T47D (cell line): Measurements from ENCODE around the gene KLF13.
A peak's percentile ranks its signal among the peaks of the same experiment; 100 is the strongest.

Experiments used
- DNase-seq, 2 experiments: peaks; one replicate each; pipeline versions ENCODE4 v3.0.0 to v3.0.0-alpha.2; 2011 to 2012; ENCODE audit warnings: low read depth in 1 of 2, low spot score in 1 of 2
- JUND ChIP-seq: IDR thresholded peaks from 2 replicates; pipeline ENCODE4 v1.6.1; 2012; ENCODE audit warnings: low read depth
- in situ Hi-C: cut with HindIII; loops from 2 replicates; pipeline ENCODE4 v1.10.0; 2016; ENCODE audit warnings: low sequenced_read_pairs, low pct_unique_long_range_greater_than_20kb

The KLF13 gene

GRCh38 chr15:31314380-31314779 is 12.3 kb upstream of the KLF13 start:
- in situ Hi-C loops: no loop called here
- DNase-seq: no peak
- no peak for TF ChIP-seq JUND

- DNase-seq: no peak
- in situ Hi-C loops: no loop called here
- no peak for TF ChIP-seq JUND
These were observed 10.4 kb upstream of the KLF13 start for GRCh38 chr15:31316135-31316795.

- no peak for TF ChIP-seq JUND
- no peak for DNase-seq
- in situ Hi-C loops: no loop called here
These were observed 9.6 kb upstream of the KLF13 start for GRCh38 chr15:31317017-31317416.

GRCh38 chr15:31317421-31318327 is 9.0 kb upstream of the KLF13 start:
- in situ Hi-C loops: no loop called here
- no peak for DNase-seq
- TF ChIP-seq JUND: no peak

GRCh38 chr15:31318429-31318828 is 8.2 kb upstream of the KLF13 start:
- TF ChIP-seq JUND: no peak
- no peak for DNase-seq
- in situ Hi-C loops: no loop called here

GRCh38 chr15:31320022-31320421 is 6.6 kb upstream of the KLF13 start:
- TF ChIP-seq JUND: no peak
- no peak for DNase-seq
- in situ Hi-C loops: no loop called here

- in situ Hi-C loops: no loop called here
- no peak for DNase-seq
- no peak for TF ChIP-seq JUND
These were observed 5.2 kb upstream of the KLF13 start for GRCh38 chr15:31321418-31321817.

- TF ChIP-seq JUND: no peak
- in situ Hi-C loops: no loop called here
- no peak for DNase-seq
These were observed 4.1 kb upstream of the KLF13 start for GRCh38 chr15:31322504-31322903.

- in situ Hi-C loops: no loop called here
These were observed 3.0 kb upstream of the KLF13 start for GRCh38 chr15:31323627-31324026.

GRCh38 chr15:31324186-31324585 is 2.4 kb upstream of the KLF13 start:
- no peak for TF ChIP-seq JUND
- no peak for DNase-seq
- in situ Hi-C loops: no loop called here

More at GRCh38 chr15:31323627-31324026, 3.0 kb upstream of the KLF13 start:
- DNase-seq: no peak
- TF ChIP-seq JUND: no peak

- TF ChIP-seq JUND: no peak
- in situ Hi-C loops: no loop called here
- DNase-seq: no peak
These were observed 1.6 kb upstream of the KLF13 start for GRCh38 chr15:31324806-31325594.

- TF ChIP-seq JUND: no peak
- peak in 1 of 2 experiments; percentile 7 for DNase-seq
- in situ Hi-C loops: no loop called here
These were observed 960 bp upstream of the KLF13 start for GRCh38 chr15:31325595-31326155.
